NT2/D1 (cell line): Measurements from ENCODE around the gene HOXB2.

Source experiments
- DNase-seq: peaks from one replicate; pipeline ENCODE4 v3.0.0-alpha.2; 2011; ENCODE audit warnings: low read depth, low spot score
- H3K27me3 ChIP-seq: 2 replicates; pipeline ENCODE4 v1.6.0; 2011; ENCODE audit warnings: mild to moderate bottlenecking; ENCODE audit not compliant: insufficient read length, insufficient read depth
- H3K36me3 ChIP-seq: 2 replicates; pipeline ENCODE4 v1.6.1; 2011; ENCODE audit warnings: mild to moderate bottlenecking, low read length, mixed read lengths; ENCODE audit not compliant: insufficient read depth, insufficient read length
- H3K4me1 ChIP-seq: 2 replicates; pipeline ENCODE4 v1.5.1; 2011; ENCODE audit not compliant: insufficient read depth, insufficient read length
- H3K4me3 ChIP-seq: 2 replicates; pipeline ENCODE4 v1.5.1; 2011; ENCODE audit warnings: low read depth; ENCODE audit not compliant: insufficient read length
- H3K9ac ChIP-seq: 2 replicates; pipeline ENCODE4 v1.6.0; 2011; ENCODE audit warnings: low read depth; ENCODE audit not compliant: insufficient read length
- H3K9me3 ChIP-seq: 2 replicates; pipeline ENCODE4 v1.5.1; 2011; ENCODE audit warnings: mild to moderate bottlenecking, low read length; ENCODE audit not compliant: insufficient read depth
- SUZ12 ChIP-seq: IDR thresholded peaks from 2 replicates; pipeline ENCODE4 v1.6.1; 2011; ENCODE audit not compliant: insufficient read length, insufficient read depth; ENCODE audit errors: extremely low read depth
- YY1 ChIP-seq: IDR thresholded peaks from 2 replicates; pipeline ENCODE4 v1.6.1; 2011; ENCODE audit not compliant: insufficient read length, insufficient read depth
- ZNF274 ChIP-seq: IDR thresholded peaks from 2 replicates; pipeline ENCODE4 v1.6.1; 2011; ENCODE audit warnings: mild to moderate bottlenecking, low read depth, low read length

HOXB2 gene

DNA sequence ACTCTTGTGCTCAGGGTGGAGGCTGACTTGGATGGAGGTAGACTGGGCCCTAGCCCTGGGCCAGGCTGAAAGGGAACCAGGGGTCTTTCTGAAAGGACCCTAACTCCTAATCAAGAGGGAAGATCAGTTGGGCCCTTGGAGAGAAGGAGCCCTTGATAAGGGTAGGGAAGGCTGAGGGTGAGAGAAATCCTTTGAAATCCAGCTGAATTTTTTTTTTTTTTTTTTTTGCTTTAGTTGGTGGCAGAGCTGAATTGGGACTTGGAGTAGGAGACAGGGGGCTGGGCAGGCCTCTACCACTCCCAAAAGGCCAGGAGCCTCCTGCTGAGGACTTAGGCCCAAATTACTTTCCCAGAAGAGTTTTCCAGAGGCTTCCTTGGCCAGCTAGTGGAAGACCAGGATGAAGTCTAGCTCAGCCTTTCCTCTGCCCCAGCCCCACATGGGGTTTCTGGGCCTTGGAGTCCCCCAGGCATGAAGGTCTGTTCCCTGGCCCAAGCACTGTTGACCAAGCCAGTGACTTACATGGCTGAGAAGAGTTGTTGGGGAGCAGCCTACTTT is 45.8 kb upstream of the HOXB2 start:
- H3K9ac ChIP-seq: no peak overlapping the region
- no peak for DNase-seq
- H3K27me3 ChIP-seq: peaks cover 100% of the 10 kb centered on the region
- no peak overlapping the region for H3K4me3 ChIP-seq
- no peak for TF ChIP-seq YY1
- no peak for TF ChIP-seq SUZ12
- TF ChIP-seq ZNF274: no peak
- no peaks in the 10 kb centered on the region for H3K36me3 ChIP-seq
- peaks cover 11% of the 10 kb centered on the region for H3K4me1 ChIP-seq
- no peaks in the 10 kb centered on the region for H3K9me3 ChIP-seq

DNA sequence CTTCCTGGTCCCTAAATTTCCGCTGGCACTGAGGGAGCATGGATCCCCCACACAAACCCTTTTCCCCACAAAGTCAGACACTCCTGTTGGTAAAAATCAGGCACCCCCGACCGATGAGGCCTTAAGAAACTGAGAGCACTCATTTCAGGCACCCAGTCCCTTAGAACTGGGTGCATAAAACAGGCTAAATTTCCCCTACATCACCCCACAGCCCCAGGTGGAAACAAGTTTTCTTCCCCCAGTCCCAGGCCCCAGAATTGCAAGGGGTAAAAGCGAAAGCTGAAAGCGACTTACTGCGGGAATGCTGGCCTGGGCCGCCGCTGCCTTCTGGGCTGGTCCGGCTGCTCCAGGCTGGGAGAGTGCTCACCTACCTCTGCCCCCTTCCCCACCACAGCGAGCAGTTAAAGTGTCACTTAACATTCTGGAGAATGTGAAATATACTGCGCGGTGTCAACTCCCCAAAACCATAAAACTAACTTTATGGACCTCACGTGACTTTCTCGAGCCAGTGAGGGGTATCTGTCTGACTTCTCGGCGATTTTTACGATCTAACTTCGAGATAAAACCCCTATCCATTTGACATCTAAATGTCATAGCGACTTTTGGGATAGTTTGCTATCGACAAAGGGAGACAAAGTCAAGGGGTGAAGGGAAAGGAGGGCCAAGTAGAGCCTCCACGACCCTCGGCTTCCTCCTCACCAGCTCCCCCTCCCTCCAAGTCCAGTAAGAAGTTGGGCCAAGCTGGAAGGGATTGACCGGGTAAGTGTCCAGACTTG is 45.1 kb upstream of the HOXB2 start, which contains the start of gene HOXB3:
Gene HOXB3 (minus strand): TSS at position 411 of the 776 bp plus-strand sequence. CDS start 37,767 bp downstream, outside the sequence.
- TF ChIP-seq SUZ12: no peak
- TF ChIP-seq ZNF274: no peak
- no peak for TF ChIP-seq YY1
- Histone ChIP-seq H3K9ac (no peak within 1 kb of the TSS), H3K27me3 (peaks cover 100% of the 10 kb centered on the region), H3K4me3 (no peak within 1 kb of the TSS), H3K4me1 (peaks cover 11% of the 10 kb centered on the region), H3K9me3 (no peaks in the 10 kb centered on the region), H3K36me3 (no peaks in the 10 kb centered on the region)
- no peak for DNase-seq

DNA sequence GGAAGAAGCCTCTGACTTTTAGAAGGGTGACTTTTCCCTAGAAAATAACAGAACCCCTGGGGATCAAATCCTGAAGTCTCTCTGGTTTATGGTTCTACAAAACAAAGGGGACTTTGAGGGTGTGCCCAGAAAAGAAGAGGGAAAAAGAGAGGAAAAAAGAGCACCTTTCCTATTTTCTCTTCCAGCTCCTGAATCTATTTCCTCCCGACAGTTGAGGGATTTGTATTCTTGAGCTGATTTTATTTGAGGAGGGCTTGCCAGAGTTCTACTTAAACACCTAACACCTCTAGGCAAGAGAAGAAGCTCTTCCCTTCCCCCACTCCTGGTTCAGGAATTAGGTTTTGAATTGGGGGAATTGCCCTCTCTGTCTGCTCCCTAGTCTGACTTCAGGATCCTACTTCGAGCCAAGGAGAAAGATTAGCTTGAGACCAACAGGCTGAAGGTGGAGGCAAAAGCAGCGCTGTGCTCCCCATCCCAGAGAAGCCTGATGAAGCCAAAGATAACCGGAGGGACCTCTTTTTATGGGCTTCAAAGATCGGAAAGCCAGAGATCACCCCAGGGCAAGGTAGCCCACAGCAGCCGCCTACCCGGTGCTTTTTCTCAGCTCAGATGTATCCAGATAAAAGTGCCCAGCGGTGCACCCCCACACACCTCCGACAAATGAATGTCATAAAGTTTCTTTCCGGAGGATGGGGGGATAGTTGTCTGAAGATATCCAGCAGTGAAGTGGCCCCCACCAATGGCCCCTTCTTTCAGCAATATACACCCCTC is 44.3 kb upstream of the HOXB2 start:
- TF ChIP-seq ZNF274 (no peak), YY1 (no peak), SUZ12 (peak; percentile 18)
- Histone ChIP-seq H3K27me3 (peaks cover 100% of the 10 kb centered on the region), H3K4me3 (no peak overlapping the region), H3K4me1 (peaks cover 5% of the 10 kb centered on the region), H3K36me3 (no peaks in the 10 kb centered on the region), H3K9ac (no peak overlapping the region), H3K9me3 (no peaks in the 10 kb centered on the region)
- no peak for DNase-seq

DNA sequence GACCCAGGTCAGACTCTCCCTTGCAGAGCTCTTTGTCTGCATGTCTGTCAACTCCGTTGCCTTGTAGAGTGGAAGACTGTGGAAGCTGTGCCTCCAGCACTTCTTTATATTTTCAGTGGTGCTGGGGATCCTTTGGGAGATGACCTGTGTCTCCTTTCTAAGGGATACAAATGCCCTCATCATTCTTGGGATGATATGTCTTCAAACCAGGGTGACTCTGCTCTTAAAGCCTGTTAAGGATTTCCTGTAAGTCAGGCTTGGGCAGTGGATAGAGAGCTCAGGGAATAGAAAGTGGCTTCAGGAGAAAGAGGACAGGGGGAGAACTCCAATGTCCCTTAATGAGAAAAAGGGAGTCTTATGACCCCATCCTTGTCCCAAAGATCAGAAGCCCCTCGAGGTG is 43.6 kb upstream of the HOXB2 start:
- Histone ChIP-seq H3K9ac (no peak overlapping the region), H3K36me3 (no peaks in the 10 kb centered on the region), H3K4me1 (peaks cover 2% of the 10 kb centered on the region), H3K9me3 (no peaks in the 10 kb centered on the region), H3K27me3 (peaks cover 100% of the 10 kb centered on the region), H3K4me3 (no peak overlapping the region)
- TF ChIP-seq YY1 (no peak), SUZ12 (no peak), ZNF274 (no peak)
- DNase-seq: no peak

DNA sequence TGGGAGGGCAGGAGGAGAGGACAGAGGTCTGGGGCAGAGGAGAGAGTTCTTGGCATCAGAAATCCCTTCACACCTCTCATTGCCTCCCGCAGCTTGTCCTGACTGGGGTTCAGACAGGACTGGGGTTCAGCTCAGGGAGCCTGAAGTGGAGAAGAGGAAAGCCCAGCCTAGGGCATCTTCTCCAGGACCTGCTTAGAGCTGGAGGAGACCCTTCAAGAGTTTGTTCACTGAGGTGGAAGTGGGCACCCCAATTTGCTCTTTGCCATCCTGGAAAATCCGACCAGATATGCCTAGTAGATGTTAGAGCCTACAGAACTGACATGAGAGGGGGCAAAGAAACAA is 43.1 kb upstream of the HOXB2 start:
- no peak overlapping the region for H3K9ac ChIP-seq
- H3K27me3 ChIP-seq: peaks cover 100% of the 10 kb centered on the region
- H3K4me1 ChIP-seq: peaks cover 2% of the 10 kb centered on the region
- no peak for DNase-seq
- TF ChIP-seq ZNF274: no peak
- peak; percentile 36 for TF ChIP-seq SUZ12
- no peaks in the 10 kb centered on the region for H3K36me3 ChIP-seq
- H3K9me3 ChIP-seq: no peaks in the 10 kb centered on the region
- no peak overlapping the region for H3K4me3 ChIP-seq

DNA sequence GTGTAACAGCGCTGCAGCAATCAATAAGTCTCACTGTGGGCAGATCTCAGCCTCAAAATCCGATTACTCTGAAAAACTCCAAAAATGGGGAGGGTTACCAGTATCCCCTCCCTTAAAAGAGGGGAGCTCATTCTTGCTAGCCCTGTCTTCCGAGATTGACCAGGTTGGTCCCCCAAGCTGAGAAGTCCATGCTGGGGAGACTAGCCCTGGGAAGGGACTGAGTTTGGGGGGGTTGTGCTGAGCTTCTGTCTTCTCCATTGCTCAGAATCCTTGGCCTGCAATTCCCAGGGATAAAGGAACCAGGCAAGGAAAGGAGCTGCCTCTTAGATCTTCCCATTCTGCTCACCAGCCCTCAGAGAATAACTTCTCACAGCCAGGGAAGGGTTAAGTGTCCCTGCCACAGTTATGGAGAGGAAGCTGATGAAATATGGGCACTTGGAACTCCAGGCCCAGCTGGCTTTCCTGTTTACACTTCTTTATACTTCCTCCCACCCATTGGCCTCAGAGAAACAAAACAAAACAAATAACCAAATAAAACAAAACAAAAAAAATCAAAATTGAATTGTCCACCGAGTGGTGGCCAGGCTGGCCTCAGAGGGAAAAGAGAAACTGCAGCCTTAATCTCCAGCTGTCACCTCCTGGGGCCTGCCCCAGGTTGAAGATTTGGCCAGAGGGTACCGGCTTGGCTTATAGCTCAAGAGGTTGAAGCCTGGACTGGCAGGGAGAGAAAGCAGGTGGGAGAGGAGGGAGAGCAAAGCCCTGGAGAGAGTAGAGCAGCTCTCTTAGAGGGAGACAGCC is 42.6 kb upstream of the HOXB2 start:
- DNase-seq: no peak
- peaks cover 2% of the 10 kb centered on the region for H3K4me1 ChIP-seq

DNA sequence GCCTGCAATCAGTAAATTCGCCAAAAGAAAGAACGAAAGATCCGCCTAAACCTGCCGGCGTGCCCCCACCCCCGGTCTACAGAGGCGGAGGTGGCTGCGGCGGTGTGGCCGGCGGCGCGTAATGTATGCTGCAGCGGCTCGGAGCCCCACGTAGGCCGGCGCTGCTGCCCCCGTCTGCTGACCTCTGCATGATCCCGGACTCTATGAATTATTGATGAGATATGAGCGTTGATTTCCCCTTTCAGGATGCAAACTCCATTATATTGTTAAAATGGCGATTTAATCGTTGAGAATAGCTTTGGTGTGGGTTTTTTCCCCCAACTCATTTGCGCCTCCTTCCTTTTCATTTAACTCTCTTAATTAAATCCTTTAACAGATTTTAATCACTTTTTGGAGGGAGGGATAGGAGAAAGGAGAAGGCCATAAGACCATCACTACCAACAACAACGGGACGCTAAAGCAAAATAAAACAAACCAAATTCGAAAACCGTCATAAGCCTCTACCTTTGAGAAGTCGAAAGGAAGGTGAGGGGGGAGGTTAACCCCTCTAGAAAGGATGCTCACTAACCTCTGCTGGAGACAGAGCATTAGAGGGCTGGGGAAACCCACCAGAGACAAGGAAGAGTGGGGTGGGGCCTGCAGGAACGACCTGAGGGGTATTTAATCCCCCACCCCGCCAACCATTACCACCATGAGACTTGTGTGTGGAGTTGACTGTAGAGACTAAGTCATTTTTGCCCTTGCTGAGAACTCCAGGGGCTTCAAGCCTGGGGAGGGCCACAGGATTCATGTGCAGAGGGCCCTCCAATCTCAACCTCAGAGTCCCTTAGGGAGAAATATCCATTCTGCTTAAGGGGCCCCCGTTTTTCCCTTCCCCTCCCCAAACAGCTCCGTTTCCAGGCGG is 41.7 kb upstream of the HOXB2 start:
- Histone ChIP-seq H3K27me3 (peaks cover 100% of the 10 kb centered on the region), H3K9ac (no peak overlapping the region), H3K9me3 (no peaks in the 10 kb centered on the region), H3K4me3 (no peak overlapping the region), H3K36me3 (no peaks in the 10 kb centered on the region), H3K4me1 (peaks cover 4% of the 10 kb centered on the region)
- DNase-seq: no peak
- TF ChIP-seq YY1 (no peak), SUZ12 (peak; percentile 95)

More for the DNA sequence above, 42.6 kb upstream of the HOXB2 start:
- Histone ChIP-seq H3K4me3 (no peak overlapping the region), H3K27me3 (peaks cover 100% of the 10 kb centered on the region), H3K9ac (no peak overlapping the region), H3K36me3 (no peaks in the 10 kb centered on the region), H3K9me3 (no peaks in the 10 kb centered on the region)
- TF ChIP-seq ZNF274: no peak
